Osteocyte (in vitro differentiated cells): Measurements from ENCODE around the gene SMIM45.

ENCODE experiments used
- DNase-seq: peaks from one replicate; pipeline ENCODE4 v3.0.0; 2021; ENCODE audit warnings: mixed read lengths; ENCODE audit not compliant: unreplicated experiment; ENCODE audit errors: extremely low spot score
- H3K27ac Mint-ChIP-seq: one replicate; pipeline ENCODE4 v1.8.0; 2021; ENCODE audit warnings: mild to moderate bottlenecking, mixed read lengths; ENCODE audit not compliant: unreplicated experiment
- H3K27me3 Mint-ChIP-seq: one replicate; pipeline ENCODE4 v1.8.0; 2021; ENCODE audit warnings: mixed read lengths; ENCODE audit not compliant: unreplicated experiment
- H3K36me3 Mint-ChIP-seq: one replicate; pipeline ENCODE4 v1.8.0; 2021; ENCODE audit warnings: mixed read lengths; ENCODE audit not compliant: unreplicated experiment
- H3K4me1 Mint-ChIP-seq: one replicate; pipeline ENCODE4 v1.8.0; 2021; ENCODE audit warnings: mixed read lengths; ENCODE audit not compliant: unreplicated experiment
- H3K4me3 Mint-ChIP-seq: one replicate; pipeline ENCODE4 v1.8.0; 2021; ENCODE audit warnings: mild to moderate bottlenecking, moderate library complexity, mixed read lengths; ENCODE audit not compliant: unreplicated experiment
- H3K9me3 Mint-ChIP-seq: one replicate; pipeline ENCODE4 v1.8.0; 2021; ENCODE audit warnings: mixed read lengths; ENCODE audit not compliant: unreplicated experiment
- CTCF ChIP-seq: fragments of 200-600 bp; sonication (generic); IDR thresholded peaks from 2 replicates; pipeline ENCODE4 v1.5.0; 2021; ENCODE audit warnings: antibody characterized with exemption, mild to moderate bottlenecking, moderate library complexity

SMIM45 gene

DNA sequence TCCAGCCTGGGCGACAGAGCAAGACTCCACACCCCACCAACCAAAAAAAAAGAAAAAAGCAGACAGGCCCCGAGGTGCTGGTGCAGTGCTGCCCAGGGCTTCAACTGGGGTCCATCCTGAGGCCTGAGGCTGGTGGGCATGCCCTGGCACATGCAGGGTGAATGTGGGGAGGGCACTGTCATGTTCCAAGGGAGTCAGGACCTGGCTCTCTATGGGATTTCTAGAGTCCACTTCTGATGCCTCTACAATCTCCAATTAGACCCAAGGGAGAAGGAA lies 15.1 kb upstream of the SMIM45 start:
- H3K27ac Mint-ChIP-seq = no peak overlapping the region
- no peaks in the 10 kb centered on the region for H3K9me3 Mint-ChIP-seq
- DNase-seq = no peak
- no peaks in the 10 kb centered on the region for H3K36me3 Mint-ChIP-seq
- TF ChIP-seq CTCF = no peak
- no peak overlapping the region for H3K4me3 Mint-ChIP-seq
- peaks cover 12% of the 10 kb centered on the region for H3K4me1 Mint-ChIP-seq
- H3K27me3 Mint-ChIP-seq = no peaks in the 10 kb centered on the region

DNA sequence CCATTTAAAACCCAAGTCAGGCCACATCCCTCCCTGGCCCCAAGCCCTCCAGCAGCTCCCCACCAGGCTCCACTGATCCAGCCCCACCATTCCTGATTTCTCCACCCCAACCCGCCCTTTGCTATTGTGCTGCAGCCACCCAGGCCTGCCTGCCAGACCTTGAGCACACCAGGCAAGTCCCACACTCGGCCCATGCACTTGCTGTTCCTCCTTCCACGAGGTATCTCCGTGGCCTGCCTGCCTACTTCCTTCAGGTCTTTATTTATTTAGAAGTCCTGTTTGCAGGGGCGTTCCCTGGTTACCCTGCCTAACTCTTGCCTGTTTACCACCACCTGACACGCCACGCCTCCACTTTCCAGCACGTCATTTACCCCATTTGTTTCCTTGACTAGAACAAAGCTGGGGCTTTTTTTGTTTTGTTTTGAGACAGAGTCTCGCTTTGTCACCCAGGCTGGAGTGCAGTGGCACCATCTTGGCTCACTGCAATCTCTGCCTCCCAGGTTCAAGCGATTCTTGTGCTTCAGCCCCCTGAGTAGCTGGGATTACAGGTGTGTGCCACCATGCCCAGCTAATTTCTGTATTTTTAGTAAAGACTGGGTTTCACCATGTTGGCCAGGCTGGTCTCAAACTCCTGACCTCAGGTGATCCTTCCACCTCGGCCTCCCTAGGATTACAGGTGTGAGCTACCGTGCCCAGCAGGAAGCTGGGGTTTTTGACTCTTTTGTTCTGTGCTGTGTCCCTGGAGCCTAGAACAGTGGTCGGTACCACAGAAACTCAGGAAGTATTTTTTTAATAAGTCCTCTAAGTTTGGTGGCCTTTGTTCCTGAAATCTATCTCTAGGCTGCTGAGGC lies 11.7 kb upstream of the SMIM45 start:
- H3K27me3 Mint-ChIP-seq = no peaks in the 10 kb centered on the region
- no peak overlapping the region for H3K4me3 Mint-ChIP-seq
- H3K9me3 Mint-ChIP-seq = no peaks in the 10 kb centered on the region
- peak overlapping the region; percentile 89 for H3K27ac Mint-ChIP-seq
- peaks cover 12% of the 10 kb centered on the region for H3K4me1 Mint-ChIP-seq
- no peaks in the 10 kb centered on the region for H3K36me3 Mint-ChIP-seq
- TF ChIP-seq CTCF = no peak
- no peak for DNase-seq

GRCh38 chr22:41940832-41941765 lies 10.9 kb upstream of the SMIM45 start:
- Mint-ChIP-seq H3K9me3 (no peaks in the 10 kb centered on the region), H3K4me3 (no peak overlapping the region), H3K36me3 (no peaks in the 10 kb centered on the region), H3K4me1 (peaks cover 17% of the 10 kb centered on the region), H3K27ac (peak overlapping the region; percentile 89), H3K27me3 (no peaks in the 10 kb centered on the region)
- peak; percentile 95 for DNase-seq
- peak; percentile 93 for TF ChIP-seq CTCF

DNA sequence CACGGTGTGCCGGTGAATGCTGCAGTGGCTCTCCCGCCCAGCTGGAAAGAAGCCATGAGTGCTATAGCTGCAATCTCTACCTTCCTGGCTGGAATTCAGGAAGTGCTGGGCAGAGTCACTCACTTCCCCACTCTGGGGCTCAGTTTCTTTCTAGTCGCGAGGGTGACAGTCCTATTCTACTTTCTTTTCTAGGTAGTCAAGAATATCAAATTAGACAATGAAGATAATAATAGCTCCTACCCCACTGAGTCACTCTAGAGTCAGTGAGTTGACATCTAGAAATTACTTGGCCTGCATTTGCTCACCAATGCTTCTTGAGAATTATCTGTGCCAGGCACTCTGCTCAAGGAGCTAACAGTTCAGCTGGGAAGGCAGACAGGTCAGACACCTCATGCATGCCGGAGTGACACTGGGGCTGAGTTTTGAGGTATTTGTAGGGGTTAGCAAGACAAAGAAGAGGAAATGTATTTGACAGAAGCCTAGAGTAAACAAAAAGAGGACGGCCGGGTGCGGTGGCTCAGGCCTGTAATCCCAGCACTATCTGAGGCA lies 8.2 kb upstream of the SMIM45 start:
- Mint-ChIP-seq H3K4me1 (peaks cover 22% of the 10 kb centered on the region), H3K36me3 (no peaks in the 10 kb centered on the region), H3K27me3 (no peaks in the 10 kb centered on the region), H3K9me3 (no peaks in the 10 kb centered on the region), H3K4me3 (no peak overlapping the region), H3K27ac (no peak overlapping the region)
- no peak for DNase-seq
- no peak for TF ChIP-seq CTCF
